AG10803 (cell line): ENCODE measurements around the gene MMD2.

Experiments
- DNase-seq: peaks from one replicate; pipeline ENCODE4 v3.0.0; 2010; ENCODE audit warnings: low read depth
- H3K4me3 ChIP-seq: 2 replicates; pipeline ENCODE4 v1.5.1; 2011; ENCODE audit warnings: mild to moderate bottlenecking, low read length, control low read depth
- CTCF ChIP-seq: conservative IDR thresholded peaks from 2 replicates; pipeline ENCODE4 v1.5.1; 2011; ENCODE audit warnings: mild to moderate bottlenecking, low read length, control low read depth, inconsistent platforms

MMD2 gene

GRCh38 chr7:4873071-4873944 is 85.7 kb downstream of the MMD2 start:
- no peak overlapping the region for H3K4me3 ChIP-seq
- no peak for TF ChIP-seq CTCF
- no peak for DNase-seq

GRCh38 chr7:4871930-4872675 is 86.9 kb downstream of the MMD2 start:
- no peak for TF ChIP-seq CTCF
- H3K4me3 ChIP-seq = no peak overlapping the region
- no peak for DNase-seq

GRCh38 chr7:4871056-4871680 is 87.8 kb downstream of the MMD2 start:
- H3K4me3 ChIP-seq = no peak overlapping the region
- DNase-seq = no peak
- no peak for TF ChIP-seq CTCF

DNA sequence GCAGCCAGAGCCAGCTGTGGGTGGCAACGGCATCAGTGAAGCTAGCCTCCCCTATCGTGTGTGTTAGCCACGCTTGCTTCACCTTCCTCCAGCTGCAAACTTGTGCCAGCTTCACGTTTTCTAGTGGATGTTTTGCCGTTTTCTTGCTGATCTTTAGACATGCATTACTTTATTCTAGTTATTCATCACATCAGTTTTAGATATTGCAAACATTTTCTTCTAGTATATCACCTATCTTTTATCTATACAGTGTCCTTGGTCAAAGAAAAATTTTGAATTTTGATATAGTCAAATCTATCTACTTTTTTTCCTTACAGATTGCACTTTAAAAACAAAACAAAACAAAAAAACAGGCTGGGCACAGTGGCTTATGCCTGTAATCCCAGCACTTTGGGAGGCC is 90.5 kb downstream of the MMD2 start:
- no peak overlapping the region for H3K4me3 ChIP-seq
- TF ChIP-seq CTCF = no peak
- no peak for DNase-seq

GRCh38 chr7:4866528-4867496 is 92.2 kb downstream of the MMD2 start:
- no peak for TF ChIP-seq CTCF

DNA sequence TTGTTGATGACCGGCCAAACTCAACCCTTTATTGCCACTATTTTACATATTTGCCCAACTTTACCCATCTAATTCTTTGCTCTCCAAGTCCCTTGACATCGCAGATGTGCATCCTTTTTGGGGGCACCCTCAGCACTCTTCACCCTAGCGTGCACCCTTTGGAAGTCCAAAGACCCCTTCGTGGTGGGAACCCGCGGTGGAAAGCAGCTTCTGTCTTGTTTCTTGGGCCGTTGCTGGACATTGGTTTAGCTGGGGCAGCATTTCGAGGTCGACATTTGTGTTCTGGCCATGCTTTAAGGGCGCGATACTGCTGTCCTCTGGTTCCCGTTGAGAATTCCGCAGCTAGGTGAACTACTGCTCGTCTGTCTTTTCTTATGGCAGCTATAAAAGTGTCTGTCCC is 96.8 kb downstream of the MMD2 start:
- TF ChIP-seq CTCF = no peak
- peak overlapping the region; percentile 15; the same call in 1 of the 2 replicates for H3K4me3 ChIP-seq
- no peak for DNase-seq

More at GRCh38 chr7:4866528-4867496, 92.2 kb downstream of the MMD2 start:
- DNase-seq = no peak
- no peak overlapping the region for H3K4me3 ChIP-seq
